Liver (tissue), 9 donors: ENCODE measurements around the gene PDGFD. TPM values are rescaled to one million over a fixed set of nuclear protein-coding genes. Genes with fewer than 3 reads are reported as not detected.

Source experiments
- DNase-seq: peaks from one replicate; pipeline ENCODE4 v3.0.0-alpha.2; 2017; ENCODE audit warnings: low spot score
- H3K27ac ChIP-seq, 2 donors: one replicate each; pipeline ENCODE4 v1.7.0; 2013; ENCODE audit warnings: inconsistent platforms in 2 of 2, low read length in 2 of 2, control low read depth in 1 of 2, low read depth in 1 of 2, mild to moderate bottlenecking in 1 of 2
- H3K27me3 ChIP-seq, 4 donors: one replicate each; pipeline versions ENCODE4 v1.6.1 to v1.7.0; 2013; ENCODE audit warnings: low read length in 3 of 4, inconsistent platforms in 1 of 4, mild to moderate bottlenecking in 1 of 4, moderate library complexity in 1 of 4; ENCODE audit not compliant: control insufficient read depth in 4 of 4, insufficient read depth in 4 of 4
- H3K36me3 ChIP-seq, 4 donors: one replicate each; pipeline versions ENCODE4 v1.6.1 to v1.7.0; 2013; ENCODE audit warnings: low read length in 3 of 4, mild to moderate bottlenecking in 3 of 4, low read depth in 1 of 4, moderate library complexity in 1 of 4; ENCODE audit not compliant: control insufficient read depth in 4 of 4, insufficient read depth in 3 of 4
- H3K4me1 ChIP-seq, 4 donors: one replicate each; pipeline versions ENCODE4 v1.6.1 to v1.7.0; 2013; ENCODE audit warnings: low read length in 3 of 4, mild to moderate bottlenecking in 3 of 4, moderate library complexity in 1 of 4; ENCODE audit not compliant: control insufficient read depth in 4 of 4, insufficient read depth in 4 of 4
- H3K4me3 ChIP-seq, 3 donors: one replicate each; pipeline versions ENCODE4 v1.6.1 to v1.7.0; 2013; ENCODE audit warnings: low read length in 3 of 3, control low read depth in 1 of 3, low read depth in 1 of 3, mild to moderate bottlenecking in 1 of 3
- H3K9ac ChIP-seq, 2 donors: one replicate each; pipeline ENCODE4 v1.7.0; 2013; ENCODE audit warnings: low read length in 2 of 2, mild to moderate bottlenecking in 2 of 2, moderate library complexity in 2 of 2, control low read depth in 1 of 2, low read depth in 1 of 2
- H3K9me3 ChIP-seq, 4 donors: one replicate each; pipeline versions ENCODE4 v1.6.1 to v1.7.0; 2013; ENCODE audit warnings: low read length in 3 of 4; ENCODE audit not compliant: control insufficient read depth in 4 of 4
- FOXA2 ChIP-seq: IDR thresholded peaks from 2 replicates; pipeline ENCODE4 v1.6.1; 2016; ENCODE audit warnings: antibody characterized with exemption
- HNF4G ChIP-seq: IDR thresholded peaks from 2 replicates; pipeline ENCODE4 v1.6.1; 2016; ENCODE audit warnings: antibody characterized with exemption
- JUND ChIP-seq, 2 donors: IDR thresholded peaks; 2 replicates each; pipeline ENCODE4 v1.6.1; 2016; ENCODE audit warnings: antibody characterized with exemption in 2 of 2
- MAX ChIP-seq: IDR thresholded peaks from 2 replicates; pipeline ENCODE4 v1.6.1; 2016; ENCODE audit warnings: antibody characterized with exemption
- RAD21 ChIP-seq, 2 donors: IDR thresholded peaks; 2 replicates each; pipeline ENCODE4 v1.6.1; 2016; ENCODE audit warnings: antibody characterized with exemption in 2 of 2, mild to moderate bottlenecking in 2 of 2
- YY1 ChIP-seq: IDR thresholded peaks from 2 replicates; pipeline ENCODE4 v1.6.1; 2016; ENCODE audit warnings: antibody characterized with exemption, mild to moderate bottlenecking
- ZBTB33 ChIP-seq: IDR thresholded peaks from 2 replicates; pipeline ENCODE4 v1.6.1; 2016; ENCODE audit warnings: antibody characterized with exemption
- WGBS: extraction: QIAGEN DNeasy Blood & Tissue Kit; methylation state at CpG from one replicate; pipeline ENCODE4 v1.1.7; 2013; 5-methylcytosine and 5-hydroxymethylcytosine counted together
- polyA plus RNA-seq, 2 donors: library from polyadenylated mRNA; stranded (reverse) in 1 of 2; unstranded in 1 of 2; fragments of 200-250 nt in 1 of 2; fragments of >200 nt in 1 of 2; fragmentation: Nextera tagmentation in 1 of 2; extraction: Ambion mirVana in 1 of 2; gene quantifications; one replicate each; pipeline versions ENCODE4 v1.2.1 to v1.2.3, GENCODE V29; 2013 to 2015
- total RNA-seq, 2 donors: library from RNA; depleted of rRNA; stranded (reverse); fragments of >200 nt; gene quantifications; one replicate each; pipeline ENCODE4 v1.2.3, GENCODE V29; 2014
- TF ChIP-seq, protein P1 (sequence below): IDR thresholded peaks from 2 replicates; pipeline ENCODE4 v1.6.1; 2016; ENCODE audit warnings: antibody characterized with exemption, mild to moderate bottlenecking
- donor health status: healthy.
- donor health status: healthy.
- donor health status: healthy.
- donor health status: healthy.
- donor health status: healthy.

PDGFD gene
- total and polyA plus RNA-seq, 4 donors, result 1.0 to 3.3 (median 2.1) TPM

GRCh38 chr11:104086621-104087020, 77.3 kb downstream of the PDGFD start:
- H3K9me3 ChIP-seq, result no peaks in the 10 kb centered on the region
- WGBS, result 60% methylated on average over 5 of the region's 5 CpGs
- no peak overlapping the region for H3K27ac ChIP-seq
- DNase-seq, result no peak
- no peak overlapping the region for H3K9ac ChIP-seq
- no peaks in the 10 kb centered on the region for H3K36me3 ChIP-seq
- TF ChIP-seq HNF4G (no peak), JUND (IDR thresholded peaks at IDR 0.05) (no peak), RAD21 (IDR thresholded peaks at IDR 0.05) (no peak)
- H3K27me3 ChIP-seq, result no peaks in the 10 kb centered on the region
- no peak overlapping the region for H3K4me3 ChIP-seq
- no peaks in the 10 kb centered on the region for H3K4me1 ChIP-seq

GRCh38 chr11:104078995-104079394, 85.0 kb downstream of the PDGFD start:
- no peak overlapping the region for H3K4me3 ChIP-seq
- no peaks in the 10 kb centered on the region for H3K36me3 ChIP-seq
- no peaks in the 10 kb centered on the region for H3K9me3 ChIP-seq
- no peak for TF ChIP-seq ZBTB33
- TF ChIP-seq HNF4G, result no peak
- TF ChIP-seq MAX, result no peak
- no peaks in the 10 kb centered on the region for H3K4me1 ChIP-seq
- DNase-seq, result no peak
- no peak overlapping the region for H3K9ac ChIP-seq
- no peaks in the 10 kb centered on the region for H3K27me3 ChIP-seq
- H3K27ac ChIP-seq, result no peak overlapping the region

DNA sequence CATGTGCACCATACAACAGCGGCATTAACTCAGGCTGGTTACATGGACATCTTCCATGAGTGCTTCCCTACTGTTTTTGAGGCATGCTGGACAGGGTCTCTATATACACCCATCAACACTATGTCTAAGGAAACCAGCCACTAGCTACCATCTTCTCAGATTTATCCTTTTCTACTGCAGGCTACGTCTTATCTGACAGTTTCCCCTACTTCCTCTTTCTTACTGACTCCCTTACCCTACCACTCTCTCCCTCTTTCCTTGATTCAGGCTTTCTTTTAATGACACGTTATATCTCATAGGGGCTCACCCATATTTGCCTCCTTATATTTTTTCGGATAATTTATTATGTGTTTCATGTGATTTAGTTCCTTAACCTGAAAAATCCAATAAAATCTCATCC, 85.7 kb downstream of the PDGFD start:
- no peak overlapping the region for H3K27ac ChIP-seq
- H3K4me1 ChIP-seq, result no peaks in the 10 kb centered on the region
- H3K9ac ChIP-seq, result no peak overlapping the region
- DNase-seq, result no peak
- no peaks in the 10 kb centered on the region for H3K27me3 ChIP-seq
- TF ChIP-seq YY1 (no peak), FOXA2 (no peak), HNF4G (no peak), RAD21 (IDR thresholded peaks at IDR 0.05) (no peak), MAX (no peak)
- TF ChIP-seq, protein P1, sequence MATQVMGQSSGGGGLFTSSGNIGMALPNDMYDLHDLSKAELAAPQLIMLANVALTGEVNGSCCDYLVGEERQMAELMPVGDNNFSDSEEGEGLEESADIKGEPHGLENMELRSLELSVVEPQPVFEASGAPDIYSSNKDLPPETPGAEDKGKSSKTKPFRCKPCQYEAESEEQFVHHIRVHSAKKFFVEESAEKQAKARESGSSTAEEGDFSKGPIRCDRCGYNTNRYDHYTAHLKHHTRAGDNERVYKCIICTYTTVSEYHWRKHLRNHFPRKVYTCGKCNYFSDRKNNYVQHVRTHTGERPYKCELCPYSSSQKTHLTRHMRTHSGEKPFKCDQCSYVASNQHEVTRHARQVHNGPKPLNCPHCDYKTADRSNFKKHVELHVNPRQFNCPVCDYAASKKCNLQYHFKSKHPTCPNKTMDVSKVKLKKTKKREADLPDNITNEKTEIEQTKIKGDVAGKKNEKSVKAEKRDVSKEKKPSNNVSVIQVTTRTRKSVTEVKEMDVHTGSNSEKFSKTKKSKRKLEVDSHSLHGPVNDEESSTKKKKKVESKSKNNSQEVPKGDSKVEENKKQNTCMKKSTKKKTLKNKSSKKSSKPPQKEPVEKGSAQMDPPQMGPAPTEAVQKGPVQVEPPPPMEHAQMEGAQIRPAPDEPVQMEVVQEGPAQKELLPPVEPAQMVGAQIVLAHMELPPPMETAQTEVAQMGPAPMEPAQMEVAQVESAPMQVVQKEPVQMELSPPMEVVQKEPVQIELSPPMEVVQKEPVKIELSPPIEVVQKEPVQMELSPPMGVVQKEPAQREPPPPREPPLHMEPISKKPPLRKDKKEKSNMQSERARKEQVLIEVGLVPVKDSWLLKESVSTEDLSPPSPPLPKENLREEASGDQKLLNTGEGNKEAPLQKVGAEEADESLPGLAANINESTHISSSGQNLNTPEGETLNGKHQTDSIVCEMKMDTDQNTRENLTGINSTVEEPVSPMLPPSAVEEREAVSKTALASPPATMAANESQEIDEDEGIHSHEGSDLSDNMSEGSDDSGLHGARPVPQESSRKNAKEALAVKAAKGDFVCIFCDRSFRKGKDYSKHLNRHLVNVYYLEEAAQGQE, result no peak
- H3K9me3 ChIP-seq, result no peaks in the 10 kb centered on the region
- H3K4me3 ChIP-seq, result no peak overlapping the region
- no peaks in the 10 kb centered on the region for H3K36me3 ChIP-seq
- 56% methylated on average over 4 of the region's 4 CpGs for WGBS
